GM18505 (cell line): Measurements from ENCODE around the gene ZBED5.
"Not testable (repeated sequence)": the region's sequence is repeated elsewhere in the genome, so short reads cannot be mapped to it uniquely, and the experiment has no call there.

Experiments
- ATAC-seq: cut with Tn5 transposase; IDR thresholded peaks from one replicate; pipeline ENCODE4 v1.9.1; 2021; ENCODE audit not compliant: unreplicated experiment
- POLR2A ChIP-seq: IDR thresholded peaks from 4 replicates; pipeline ENCODE4 v1.6.1; 2011; ENCODE audit warnings: borderline replicate concordance; ENCODE audit not compliant: insufficient read depth, insufficient read length; ENCODE audit errors: extremely low read depth

Gene ZBED5

DNA sequence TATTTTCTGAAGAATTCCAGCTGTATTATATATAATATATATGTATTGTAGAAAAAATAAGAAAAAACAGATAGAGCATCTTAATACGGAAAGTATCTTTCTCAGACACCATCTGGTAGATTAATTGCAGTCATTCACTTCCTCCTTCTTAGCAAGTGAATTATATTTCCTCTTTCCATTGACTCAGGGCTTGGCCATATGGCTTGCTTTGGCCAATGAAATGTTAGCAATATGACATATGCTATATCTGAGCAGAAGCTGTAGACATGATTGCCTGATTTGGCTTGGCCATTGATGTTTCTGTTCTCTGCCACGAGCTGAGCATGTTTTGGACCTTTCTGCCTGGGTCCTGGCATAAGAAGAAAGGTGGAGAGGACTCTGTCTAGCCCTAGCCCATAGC lies 34.4 kb upstream of the ZBED5 start:
- ATAC-seq, result no peak
- TF ChIP-seq POLR2A, result no peak

DNA sequence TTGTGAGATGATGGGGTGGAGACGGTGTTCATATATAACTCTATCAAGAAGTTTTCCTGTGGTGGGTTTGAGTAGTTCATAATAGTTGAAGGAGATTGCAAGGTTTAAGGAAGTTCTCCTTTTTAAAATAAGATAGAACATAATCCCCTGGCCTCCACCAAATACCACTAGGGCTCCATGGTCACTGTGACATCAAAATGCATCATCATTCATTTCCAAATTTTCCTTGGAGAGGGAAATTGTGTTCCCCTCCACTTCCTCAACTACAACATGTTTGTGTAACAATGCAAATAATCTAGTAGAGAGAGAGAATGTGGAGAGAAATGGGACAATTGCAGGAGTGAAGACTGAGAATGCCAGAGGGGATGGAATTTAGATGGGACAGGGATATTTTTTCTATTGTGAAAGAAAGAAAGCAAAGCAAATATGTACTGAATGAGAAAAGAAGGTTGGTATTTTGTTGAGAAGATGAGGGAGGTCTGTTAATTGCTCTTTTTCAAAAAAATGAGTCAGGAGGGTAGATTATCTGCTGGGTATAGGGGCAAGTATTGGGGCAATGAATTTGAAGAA lies 33.4 kb upstream of the ZBED5 start:
- no peak for TF ChIP-seq POLR2A
- no peak for ATAC-seq

DNA sequence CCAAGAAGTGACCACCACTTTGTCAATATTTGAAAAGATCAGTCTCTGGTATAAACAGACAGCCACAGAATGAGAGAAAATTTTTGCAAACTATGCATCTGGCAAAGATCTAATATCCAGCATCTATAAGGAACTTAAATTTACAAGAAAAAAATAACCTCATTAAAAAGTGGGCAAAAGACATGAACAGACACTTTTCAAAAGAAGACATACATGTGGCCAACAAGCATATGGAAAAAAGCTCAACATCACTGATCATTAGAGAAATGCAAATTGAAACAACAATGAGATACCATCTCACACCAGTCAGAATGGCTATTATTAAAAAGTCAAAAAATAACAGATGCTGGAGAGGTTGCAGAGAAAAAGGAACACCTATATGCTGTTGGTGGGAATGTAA lies 32.2 kb upstream of the ZBED5 start:
- ATAC-seq, result not testable (repeated sequence)

DNA sequence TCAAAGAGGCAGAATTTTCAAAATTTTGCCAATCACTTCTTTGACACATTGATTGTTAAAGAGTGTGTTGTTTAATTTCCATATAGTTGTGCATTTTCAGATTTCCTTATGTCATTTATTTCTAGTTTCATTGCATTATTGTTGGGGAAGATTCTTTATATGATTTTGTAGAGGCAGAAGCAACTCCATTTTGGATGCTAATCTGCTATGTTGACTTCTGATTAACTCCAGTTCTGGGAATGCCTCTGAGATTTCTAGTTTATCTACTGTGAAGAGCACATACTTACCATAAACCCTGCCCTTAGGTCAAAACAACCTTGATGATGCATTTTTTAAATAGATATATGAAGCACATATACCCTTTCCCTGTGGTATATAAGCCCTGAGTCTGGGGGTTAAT lies 29.5 kb upstream of the ZBED5 start:
- no peak for ATAC-seq
- TF ChIP-seq POLR2A, result no peak

DNA sequence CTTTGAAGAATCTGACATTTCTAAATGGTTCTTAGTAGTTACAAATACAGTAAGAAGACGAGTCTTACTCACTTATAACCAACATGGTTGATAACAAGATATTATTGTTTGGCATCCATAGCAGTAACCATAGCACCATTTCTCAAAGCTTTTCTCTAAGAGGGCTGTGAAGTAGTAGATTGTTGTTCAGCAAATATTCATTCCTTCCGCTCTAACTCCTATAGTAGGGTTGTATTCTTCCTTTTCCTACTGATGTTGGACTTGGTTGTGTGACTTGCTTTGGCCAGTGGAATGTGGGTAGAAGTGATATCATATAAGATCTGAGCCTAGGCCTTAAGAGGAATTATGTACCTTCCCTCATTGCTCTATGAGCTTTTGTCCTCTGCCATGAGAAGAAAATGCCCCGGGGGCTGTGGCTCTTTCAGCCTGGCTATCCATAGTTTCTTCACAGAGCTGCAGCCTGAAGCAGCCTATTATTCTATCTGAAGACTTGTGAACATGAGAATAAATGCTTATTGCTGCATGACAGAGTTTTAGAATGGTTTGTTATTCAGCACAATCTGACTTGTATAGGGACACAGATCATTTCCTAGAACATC lies 28.9 kb upstream of the ZBED5 start:
- no peak for ATAC-seq
- no peak for TF ChIP-seq POLR2A

DNA sequence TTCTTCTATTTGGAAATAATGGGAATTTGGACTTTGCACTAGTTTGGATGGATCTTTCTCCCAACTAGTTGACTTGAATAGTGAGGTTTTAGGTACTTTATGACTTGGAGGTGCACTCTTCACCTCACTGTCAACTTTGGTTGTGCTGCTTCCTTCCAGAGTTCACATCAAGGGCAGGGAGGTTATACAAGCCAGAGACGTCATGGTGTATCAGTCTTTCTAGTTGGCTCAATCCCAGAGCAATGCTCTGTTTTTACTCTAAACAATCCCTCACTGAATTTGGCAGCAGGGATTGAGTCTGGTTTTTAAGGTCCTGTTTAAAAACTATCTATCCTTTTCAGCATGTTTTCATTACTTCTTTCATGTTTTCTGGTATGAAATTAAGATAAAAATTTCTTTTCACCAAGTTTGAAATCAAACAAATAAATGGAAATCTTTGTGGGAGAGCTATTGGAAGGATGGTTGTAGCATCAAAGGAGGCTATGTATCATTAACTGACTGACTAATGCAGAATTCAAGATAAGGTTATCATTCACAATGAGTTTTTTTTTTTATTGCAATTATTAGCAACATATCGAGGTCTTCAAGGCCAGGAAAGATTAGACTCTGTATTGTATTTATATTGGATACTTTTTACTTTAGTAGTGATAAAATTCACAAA lies 28.0 kb upstream of the ZBED5 start:
- ATAC-seq, result no peak
- no peak for TF ChIP-seq POLR2A

DNA sequence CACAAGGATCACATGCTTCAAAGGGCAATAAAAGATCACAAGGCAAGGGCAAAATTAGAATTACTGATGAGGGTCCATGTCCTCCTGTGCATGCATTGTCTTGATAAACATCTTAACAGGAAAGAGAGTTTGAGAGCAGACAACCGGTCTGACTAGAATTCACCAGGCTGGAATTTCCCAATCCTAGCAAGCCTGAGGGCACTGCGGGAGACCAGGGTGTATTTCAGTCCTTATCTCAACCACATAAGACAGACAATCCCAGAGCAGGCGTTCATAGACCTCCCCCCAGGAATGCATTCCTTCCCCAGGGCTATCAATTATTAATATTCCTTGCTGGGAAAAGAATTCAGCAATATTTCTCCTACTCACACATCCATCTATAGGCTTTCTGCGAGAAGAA lies 26.4 kb upstream of the ZBED5 start:
- ATAC-seq, result not testable (repeated sequence)

DNA sequence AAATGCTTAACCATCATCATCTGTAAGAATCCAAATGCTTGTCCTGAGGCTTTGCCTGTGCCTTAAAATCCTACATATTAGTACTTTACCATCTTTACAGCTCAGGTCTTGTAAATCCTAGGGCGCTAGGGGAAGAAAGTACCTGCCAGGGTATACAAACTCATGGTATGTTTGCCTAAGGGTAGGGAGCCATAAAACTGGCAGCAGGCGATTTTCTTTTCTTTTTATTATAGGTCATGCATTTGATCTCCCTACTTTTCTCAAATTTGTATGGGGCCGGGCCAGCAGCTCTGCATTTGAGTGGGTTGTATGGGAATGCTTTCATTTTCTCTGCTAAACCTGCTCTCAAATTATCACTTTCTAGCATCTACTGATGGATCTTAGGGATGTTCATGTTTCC lies 24.0 kb upstream of the ZBED5 start:
- no peak for TF ChIP-seq POLR2A
- ATAC-seq, result no peak

DNA sequence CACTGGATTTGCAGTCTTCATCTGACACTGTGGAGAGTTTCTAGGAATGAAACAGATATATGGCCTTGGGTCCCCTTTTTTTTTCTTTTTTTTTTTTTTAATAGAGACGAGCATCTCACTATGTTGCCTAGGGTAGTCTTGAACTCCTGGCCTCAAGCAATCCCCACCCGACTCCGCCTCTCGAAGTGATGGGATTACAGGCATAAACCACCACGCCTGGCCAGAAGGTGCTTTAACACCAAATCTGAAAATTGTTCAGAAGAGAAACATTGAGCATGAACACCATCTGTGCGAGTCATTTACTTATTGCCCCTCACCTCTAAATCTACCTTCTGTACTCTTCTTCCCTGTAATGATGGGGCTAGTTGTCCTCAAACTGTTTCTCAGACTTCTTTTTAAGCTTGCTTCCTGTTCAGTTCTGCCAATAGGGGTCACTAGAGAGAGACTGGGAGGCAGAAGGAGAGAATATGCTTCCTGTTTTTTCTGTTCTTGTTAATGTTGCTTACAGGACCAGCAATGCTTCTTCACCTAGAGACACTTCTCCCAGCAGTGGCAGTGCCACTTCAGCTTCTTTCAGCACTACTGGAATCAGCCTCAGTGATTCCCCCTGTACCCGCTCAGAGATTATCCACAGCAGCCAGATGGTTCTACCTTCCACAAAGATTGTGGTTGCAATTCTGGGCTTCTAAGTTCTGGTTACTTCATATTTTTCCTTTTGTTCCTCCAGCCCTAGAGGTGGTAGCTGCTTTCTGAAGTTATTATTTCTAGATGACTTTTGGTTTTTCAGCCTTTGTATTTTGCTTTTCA lies 20.8 kb upstream of the ZBED5 start:
- TF ChIP-seq POLR2A, result no peak
- ATAC-seq, result no peak

DNA sequence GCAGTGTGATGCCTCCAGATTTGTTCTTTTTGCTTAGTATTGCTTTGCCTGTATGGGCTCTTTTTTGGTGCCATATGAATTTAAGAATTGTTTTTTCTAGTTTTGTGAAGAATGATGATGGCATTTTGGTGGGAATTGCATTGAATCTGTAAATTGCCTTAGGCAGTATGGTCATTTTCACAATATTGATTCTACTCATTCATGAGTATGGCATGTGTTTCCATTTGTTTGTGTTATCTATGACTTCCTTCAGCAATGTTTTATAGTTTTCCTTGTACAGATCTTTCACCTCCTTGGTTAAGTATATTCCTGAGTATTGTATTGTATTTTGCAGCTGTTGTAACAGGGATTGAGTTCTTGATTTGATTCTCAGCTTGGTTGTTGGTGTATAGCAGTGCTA lies 18.3 kb upstream of the ZBED5 start:
- no peak for ATAC-seq
- TF ChIP-seq POLR2A, result no peak

DNA sequence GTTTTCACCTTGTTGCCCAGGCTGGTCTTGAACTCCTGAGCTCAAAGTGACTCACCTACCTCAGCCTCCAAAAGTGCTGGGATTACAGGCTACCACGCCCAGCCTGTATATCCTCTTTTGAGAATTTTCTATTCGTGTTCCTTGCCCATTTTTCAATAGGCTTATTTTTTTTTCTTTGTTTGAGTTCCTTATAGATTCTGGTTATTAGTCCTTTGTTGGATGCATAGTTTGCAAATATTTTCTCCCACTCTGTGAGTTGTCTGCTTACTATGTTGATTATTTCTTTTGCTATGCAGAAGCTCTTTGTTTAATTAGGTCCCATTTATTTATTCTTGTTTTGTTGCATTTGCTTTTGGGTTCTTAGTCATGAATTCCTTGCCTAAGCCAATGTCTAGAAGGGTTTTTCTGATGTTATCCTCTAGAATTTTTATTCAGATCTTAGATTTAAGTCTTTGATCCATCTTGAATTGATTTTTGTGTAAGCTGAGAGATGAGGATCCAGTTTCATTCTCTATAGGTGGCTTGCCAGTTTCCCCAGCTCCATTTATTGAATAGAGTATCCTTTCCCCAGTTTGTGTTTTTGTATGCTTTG lies 17.7 kb upstream of the ZBED5 start:
- no peak for ATAC-seq
- TF ChIP-seq POLR2A, result no peak

DNA sequence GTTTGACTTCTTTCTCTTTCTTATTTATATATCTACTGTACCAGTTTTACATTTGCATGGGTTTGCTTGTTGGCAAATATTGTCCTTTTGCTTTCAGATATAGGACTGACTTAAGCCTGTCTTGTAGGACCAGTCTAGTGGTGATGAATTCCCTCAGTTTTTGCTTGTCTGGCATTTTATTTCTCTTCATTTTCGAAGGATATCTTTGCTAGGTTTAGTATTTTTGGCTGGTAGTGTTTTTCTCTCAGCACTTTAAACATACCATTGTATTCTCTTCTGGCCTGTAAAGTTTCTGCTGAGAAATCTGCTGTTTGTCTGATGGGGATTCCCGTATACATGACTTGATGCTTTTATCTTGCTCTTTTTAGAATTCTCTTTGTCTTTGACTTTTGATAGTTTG lies 14.2 kb upstream of the ZBED5 start:
- no peak for TF ChIP-seq POLR2A
- ATAC-seq, result no peak

DNA sequence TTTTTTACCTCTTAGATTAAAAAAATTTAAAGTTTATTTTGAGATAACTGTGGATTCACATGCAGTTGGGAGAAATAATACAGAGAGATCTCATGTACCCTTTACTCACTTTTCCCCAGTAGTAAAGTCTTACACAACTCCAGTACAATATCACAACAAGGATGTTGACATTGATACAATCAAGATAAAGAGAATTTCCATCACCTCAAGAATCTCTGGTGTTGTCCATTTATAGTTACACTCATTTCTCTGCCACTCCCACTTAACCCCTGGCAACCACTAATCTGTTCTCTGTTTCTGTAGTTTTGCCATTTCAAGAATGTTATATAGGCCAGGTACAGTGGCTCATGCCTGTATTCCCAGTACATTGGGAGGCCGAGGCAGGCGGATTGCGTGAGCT lies 10.5 kb upstream of the ZBED5 start:
- no peak for ATAC-seq
- no peak for TF ChIP-seq POLR2A
